DOHH2 (cell line): ENCODE results near the gene PHAF1.

Source experiments
- H3F3A ChIP-seq: fragments of 200-600 bp; sonication (generic), shearing (Covaris generic); 2 replicates; pipeline ENCODE4 v1.6.0; 2016; ENCODE audit warnings: antibody characterized with exemption, mild to moderate bottlenecking; ENCODE audit not compliant: control insufficient read depth, insufficient read depth
- H3K27ac ChIP-seq: fragments of 200-600 bp; sonication (generic); 2 replicates; pipeline ENCODE4 v1.5.1; 2014; ENCODE audit warnings: low read depth, mild to moderate bottlenecking, low read length, moderate library complexity
- H3K27me3 ChIP-seq: fragments of 200-600 bp; sonication (generic); 2 replicates; pipeline ENCODE4 v1.6.1; 2014; ENCODE audit warnings: mild to moderate bottlenecking, low read length, mixed read lengths; ENCODE audit not compliant: control insufficient read depth
- H3K36me3 ChIP-seq: fragments of 200-600 bp; sonication (generic); 2 replicates; pipeline ENCODE4 v1.6.1; 2014; ENCODE audit warnings: mild to moderate bottlenecking, low read length, moderate library complexity, mixed read lengths; ENCODE audit not compliant: control insufficient read depth
- H3K4me1 ChIP-seq: fragments of 200-600 bp; sonication (generic); 2 replicates; pipeline ENCODE4 v1.6.1; 2014; ENCODE audit warnings: mild to moderate bottlenecking, low read length, mixed read lengths; ENCODE audit not compliant: control insufficient read depth
- H3K4me2 ChIP-seq: fragments of 200-600 bp; sonication (generic); 2 replicates; pipeline ENCODE4 v1.6.0; 2014; ENCODE audit warnings: mild to moderate bottlenecking, low read length, moderate library complexity
- H3K4me3 ChIP-seq: fragments of 200-600 bp; sonication (generic); 2 replicates; pipeline ENCODE4 v1.5.1; 2014; ENCODE audit warnings: mild to moderate bottlenecking, low read length, mixed read lengths
- H3K79me2 ChIP-seq: fragments of 200-600 bp; sonication (generic); 2 replicates; pipeline ENCODE4 v1.6.1; 2014; ENCODE audit warnings: mild to moderate bottlenecking, low read length, mixed read lengths; ENCODE audit not compliant: control insufficient read depth
- H3K9me2 ChIP-seq: fragments of 200-600 bp; sonication (generic); replicated peaks from 2 replicates; pipeline ENCODE4 v1.6.1; 2014; ENCODE audit warnings: mild to moderate bottlenecking, low read length, mixed read lengths; ENCODE audit not compliant: control insufficient read depth
- H3K9me3 ChIP-seq: fragments of 200-600 bp; sonication (generic); 2 replicates; pipeline ENCODE4 v1.6.1; 2014; ENCODE audit warnings: antibody characterized with exemption, low read length, mixed read lengths; ENCODE audit not compliant: control insufficient read depth, insufficient read depth
- H4K20me1 ChIP-seq: fragments of 200-600 bp; sonication (generic); 2 replicates; pipeline ENCODE4 v1.6.0; 2014; ENCODE audit warnings: low read depth, mild to moderate bottlenecking, antibody characterized with exemption, low read length, moderate library complexity; ENCODE audit not compliant: control insufficient read depth, insufficient read depth
- CTCF ChIP-seq: fragments of 200-600 bp; sonication (generic); IDR thresholded peaks from one replicate; pipeline ENCODE4 v1.5.1; 2014; ENCODE audit warnings: antibody characterized with exemption, mild to moderate bottlenecking, low read depth, low read length; ENCODE audit not compliant: poor library complexity, severe bottlenecking
- EZH2phosphoT487 ChIP-seq: fragments of 200-600 bp; sonication (generic); IDR thresholded peaks from 2 replicates; pipeline ENCODE4 v1.6.1; 2017; ENCODE audit warnings: borderline replicate concordance, mild to moderate bottlenecking, antibody characterized with exemption, low read length, moderate library complexity, mixed read lengths

PHAF1 gene

GRCh38 chr16:67105246-67105645 lies 4.5 kb upstream of the PHAF1 start:
- no peak overlapping the region for H3K4me2 ChIP-seq
- H3K27ac ChIP-seq, result no peak overlapping the region
- H3K9me3 ChIP-seq, result no peaks in the 10 kb centered on the region
- TF ChIP-seq EZH2phosphoT487 (no peak), CTCF (no peak)
- peaks cover 5% of the 10 kb centered on the region for H3K4me1 ChIP-seq
- no peak overlapping the region for H3K4me3 ChIP-seq
- H3F3A ChIP-seq, result peaks cover 14% of the 10 kb centered on the region
- H3K79me2 ChIP-seq, result peaks cover 4% of the 10 kb centered on the region
- H4K20me1 ChIP-seq, result no peaks in the 10 kb centered on the region
- no peaks in the 10 kb centered on the region for H3K27me3 ChIP-seq
- no peaks in the 10 kb centered on the region for H3K9me2 ChIP-seq
- peaks cover 5% of the 10 kb centered on the region; the same call in 1 of the 2 replicates for H3K36me3 ChIP-seq

- no peaks in the 10 kb centered on the region for H4K20me1 ChIP-seq
- H3F3A ChIP-seq, result peaks cover 14% of the 10 kb centered on the region
- no peak for TF ChIP-seq EZH2phosphoT487
- TF ChIP-seq CTCF, result no peak
- no peak overlapping the region for H3K27ac ChIP-seq
- no peak overlapping the region for H3K4me3 ChIP-seq
- H3K9me3 ChIP-seq, result no peaks in the 10 kb centered on the region
- no peaks in the 10 kb centered on the region for H3K9me2 ChIP-seq
- H3K79me2 ChIP-seq, result peaks cover 11% of the 10 kb centered on the region
- H3K4me1 ChIP-seq, result peaks cover 10% of the 10 kb centered on the region
- H3K27me3 ChIP-seq, result no peaks in the 10 kb centered on the region
- H3K4me2 ChIP-seq, result no peak overlapping the region
- H3K36me3 ChIP-seq, result peaks cover 5% of the 10 kb centered on the region; the same call in 1 of the 2 replicates
Measured at GRCh38 chr16:67105881-67106280, 3.9 kb upstream of the PHAF1 start.

- H3F3A ChIP-seq, result peaks cover 12% of the 10 kb centered on the region
- H3K9me3 ChIP-seq, result no peaks in the 10 kb centered on the region
- H3K36me3 ChIP-seq, result no peaks in the 10 kb centered on the region
- no peaks in the 10 kb centered on the region; the same call in 1 of the 2 replicates for H4K20me1 ChIP-seq
- no peaks in the 10 kb centered on the region for H3K27me3 ChIP-seq
- H3K4me1 ChIP-seq, result peaks cover 19% of the 10 kb centered on the region
- H3K4me2 ChIP-seq, result no peak overlapping the region
- H3K4me3 ChIP-seq, result no peak overlapping the region
- no peak overlapping the region for H3K27ac ChIP-seq
- TF ChIP-seq CTCF, result no peak
- TF ChIP-seq EZH2phosphoT487, result no peak
- no peaks in the 10 kb centered on the region for H3K9me2 ChIP-seq
- peaks cover 34% of the 10 kb centered on the region for H3K79me2 ChIP-seq
Measured at GRCh38 chr16:67108489-67108888, 1.3 kb upstream of the PHAF1 start.
